Amniotic stem cell (primary cell): ENCODE results near the gene CDX1.

Source experiments
- DNase-seq: peaks from one replicate; lab custom pipeline; 2025; lab: John Stamatoyannopoulos, UW

Gene CDX1

DNA sequence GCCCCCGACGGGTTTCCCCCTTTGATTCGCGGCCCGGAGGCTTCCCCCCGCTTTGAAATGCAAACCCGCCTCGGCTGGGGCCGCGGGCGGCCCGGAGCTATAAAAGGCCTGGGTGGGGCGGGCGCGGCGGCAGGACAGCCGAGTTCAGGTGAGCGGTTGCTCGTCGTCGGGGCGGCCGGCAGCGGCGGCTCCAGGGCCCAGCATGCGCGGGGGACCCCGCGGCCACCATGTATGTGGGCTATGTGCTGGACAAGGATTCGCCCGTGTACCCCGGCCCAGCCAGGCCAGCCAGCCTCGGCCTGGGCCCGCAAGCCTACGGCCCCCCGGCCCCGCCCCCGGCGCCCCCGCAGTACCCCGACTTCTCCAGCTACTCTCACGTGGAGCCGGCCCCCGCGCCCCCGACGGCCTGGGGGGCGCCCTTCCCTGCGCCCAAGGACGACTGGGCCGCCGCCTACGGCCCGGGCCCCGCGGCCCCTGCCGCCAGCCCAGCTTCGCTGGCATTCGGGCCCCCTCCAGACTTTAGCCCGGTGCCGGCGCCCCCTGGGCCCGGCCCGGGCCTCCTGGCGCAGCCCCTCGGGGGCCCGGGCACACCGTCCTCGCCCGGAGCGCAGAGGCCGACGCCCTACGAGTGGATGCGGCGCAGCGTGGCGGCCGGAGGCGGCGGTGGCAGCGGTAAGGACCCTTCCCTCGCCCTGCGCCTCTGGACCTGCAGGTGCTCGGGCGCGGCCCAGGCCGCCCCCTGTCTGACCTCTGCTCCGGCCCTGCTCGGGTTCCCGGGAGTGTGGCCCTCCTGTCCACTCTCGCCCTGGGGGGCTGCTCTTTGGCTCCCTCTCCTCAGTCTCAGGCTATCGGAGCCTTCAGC, at the start of gene CDX1:
CDX1 (plus strand) TSS at position 129 of the 862 bp plus-strand sequence; CDS start at position 228, 99 bp downstream.
- DNase-seq = no peak

DNA sequence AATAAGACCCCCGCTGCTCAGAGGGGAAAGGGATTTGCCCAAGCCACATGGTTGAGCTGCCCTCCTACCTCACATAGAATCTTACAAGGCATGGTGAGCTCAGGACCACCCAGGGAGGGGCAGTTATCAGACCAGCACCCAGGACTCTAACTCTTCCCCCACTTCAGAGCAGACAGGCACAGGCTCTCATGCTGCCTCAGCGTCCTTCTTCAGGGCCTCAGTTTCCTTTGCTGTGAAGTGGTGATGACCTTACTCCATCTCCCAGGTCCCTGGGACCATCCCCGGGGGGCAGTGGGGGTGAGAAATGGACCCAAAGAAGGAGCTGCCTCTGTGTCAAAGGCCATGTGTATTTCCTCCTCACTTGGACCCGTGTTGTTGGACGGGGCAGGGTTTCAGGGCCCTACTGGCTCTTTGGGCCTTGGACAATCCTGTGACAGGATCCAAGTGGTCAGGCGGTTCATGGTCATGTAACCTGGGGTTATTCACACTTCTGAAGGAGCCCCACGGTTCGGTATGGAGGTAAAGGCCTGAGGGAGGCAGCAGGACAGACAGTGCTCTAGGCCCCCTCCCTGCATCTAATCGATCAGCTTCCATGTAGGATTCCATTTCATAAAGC, 48.5 kb upstream of the CDX1 start:
- DNase-seq = no peak

DNA sequence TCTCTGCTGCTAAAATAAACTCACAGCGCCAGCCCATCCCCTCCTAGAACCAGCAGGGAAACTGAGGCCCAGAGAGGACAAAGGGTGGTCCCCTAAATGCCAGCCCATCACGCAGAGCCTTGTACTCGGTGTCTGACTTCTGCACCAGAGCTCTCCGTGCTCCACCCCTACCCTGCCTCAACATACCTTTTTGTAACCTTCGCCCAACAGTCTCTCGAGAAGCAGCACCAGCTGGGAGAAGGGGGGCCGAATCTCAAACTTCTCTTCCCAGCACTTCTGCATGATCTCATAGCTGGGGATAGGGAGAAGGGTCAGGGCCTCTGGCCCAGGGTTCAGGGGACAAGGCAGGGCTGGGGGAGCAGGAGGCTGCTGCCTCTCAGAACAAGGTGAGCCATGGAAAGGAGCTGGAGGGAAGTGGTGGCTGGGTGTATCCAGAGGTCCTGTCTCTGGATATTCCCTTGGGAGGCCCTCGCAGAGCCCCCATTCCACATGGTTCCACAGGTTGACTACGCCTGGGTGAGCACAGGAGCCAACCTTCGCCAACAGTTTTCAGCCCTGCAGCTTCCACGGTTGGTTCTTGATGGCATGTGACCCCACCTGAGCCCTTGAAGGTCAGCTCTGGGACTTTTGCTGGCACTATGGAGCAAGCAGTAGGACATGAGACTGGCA, 47.9 kb upstream of the CDX1 start:
- no peak for DNase-seq

DNA sequence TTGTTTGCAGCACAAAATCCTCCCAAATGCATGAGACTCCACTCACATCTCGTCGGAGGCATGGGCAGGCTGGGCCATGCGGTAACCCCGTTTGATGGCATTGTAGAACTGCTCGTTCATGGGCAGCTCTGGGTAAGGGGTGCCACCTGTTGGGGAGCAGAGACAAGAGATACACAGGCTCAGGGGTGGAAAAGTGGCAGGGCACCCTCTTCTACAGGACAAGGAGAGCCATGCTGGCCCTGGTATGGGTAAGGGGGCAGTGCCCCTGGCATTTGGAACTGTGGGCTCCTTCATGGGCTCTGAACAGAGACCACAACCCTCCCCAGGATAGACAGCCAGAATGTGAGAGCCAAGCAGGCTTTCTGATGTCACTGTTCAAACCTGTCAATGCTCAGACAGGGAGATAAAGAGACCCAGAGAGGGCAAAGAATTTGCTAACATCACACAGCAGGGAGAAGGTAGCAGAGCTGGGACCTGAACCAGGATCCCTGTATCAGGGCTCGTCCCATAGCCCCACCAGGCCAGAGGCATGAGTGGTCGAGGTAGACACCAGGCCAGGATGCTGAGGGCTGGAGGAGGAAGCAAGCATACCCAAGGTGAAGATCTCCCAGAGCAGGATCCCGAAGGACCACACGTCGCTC, 47.0 kb upstream of the CDX1 start:
- no peak for DNase-seq

DNA sequence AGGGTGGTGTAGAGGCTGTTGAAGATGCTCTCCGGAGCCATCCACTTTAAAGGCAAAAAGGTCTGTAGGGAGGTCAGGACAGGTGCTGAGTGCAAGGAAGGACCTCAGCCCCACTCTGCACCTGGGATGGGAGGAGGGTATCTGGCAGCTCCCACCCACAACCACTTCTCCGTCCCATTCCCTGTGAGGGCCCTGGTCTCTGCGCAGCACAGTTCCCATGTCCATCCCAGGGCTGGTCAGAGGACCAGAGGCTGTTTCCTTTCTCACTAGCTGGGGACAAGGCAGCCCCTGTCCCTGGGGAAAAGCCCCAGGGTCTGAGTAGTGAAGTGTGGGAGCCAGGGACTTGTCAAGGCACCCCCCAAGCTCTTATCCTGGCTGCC, 46.5 kb upstream of the CDX1 start:
- no peak for DNase-seq

DNA sequence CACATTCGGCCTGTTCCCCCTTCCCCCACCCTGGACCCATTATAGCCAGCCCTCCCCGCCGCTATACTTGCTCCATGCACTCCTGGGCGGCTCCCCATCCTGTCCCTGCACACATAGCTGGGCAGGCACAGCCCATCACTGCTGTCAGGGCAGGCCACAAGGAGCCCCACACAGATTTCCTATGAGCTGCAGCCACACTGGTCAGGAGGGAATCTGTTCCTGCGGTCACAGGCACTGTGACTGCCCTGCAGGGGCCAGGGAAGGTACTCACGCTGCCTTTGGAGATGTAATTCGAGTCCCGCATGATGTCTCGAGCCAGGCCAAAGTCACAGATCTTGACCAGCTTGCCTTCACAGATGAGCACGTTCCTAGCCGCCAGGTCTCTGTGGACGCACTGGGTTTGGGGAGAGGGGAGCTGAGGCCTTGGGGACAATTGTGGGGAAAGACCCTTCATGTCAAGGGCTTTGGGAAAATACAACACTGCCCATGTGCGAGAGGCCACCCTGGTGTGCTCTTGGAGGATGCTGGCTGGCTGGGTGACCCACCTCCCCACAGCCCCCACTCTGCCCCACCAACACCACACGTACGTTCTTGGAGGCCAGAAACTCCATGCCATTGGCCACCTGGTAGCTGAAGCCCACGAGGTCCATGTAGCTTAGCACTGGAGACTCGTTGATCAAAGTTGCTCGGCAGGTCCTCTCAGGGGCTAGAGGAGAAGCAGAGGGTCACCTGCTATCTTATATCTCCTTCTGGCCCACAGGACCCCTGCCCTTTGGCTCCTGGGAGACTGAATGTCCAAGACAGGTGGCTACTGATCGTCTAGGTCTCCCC, 45.7 kb upstream of the CDX1 start:
- DNase-seq = no peak

DNA sequence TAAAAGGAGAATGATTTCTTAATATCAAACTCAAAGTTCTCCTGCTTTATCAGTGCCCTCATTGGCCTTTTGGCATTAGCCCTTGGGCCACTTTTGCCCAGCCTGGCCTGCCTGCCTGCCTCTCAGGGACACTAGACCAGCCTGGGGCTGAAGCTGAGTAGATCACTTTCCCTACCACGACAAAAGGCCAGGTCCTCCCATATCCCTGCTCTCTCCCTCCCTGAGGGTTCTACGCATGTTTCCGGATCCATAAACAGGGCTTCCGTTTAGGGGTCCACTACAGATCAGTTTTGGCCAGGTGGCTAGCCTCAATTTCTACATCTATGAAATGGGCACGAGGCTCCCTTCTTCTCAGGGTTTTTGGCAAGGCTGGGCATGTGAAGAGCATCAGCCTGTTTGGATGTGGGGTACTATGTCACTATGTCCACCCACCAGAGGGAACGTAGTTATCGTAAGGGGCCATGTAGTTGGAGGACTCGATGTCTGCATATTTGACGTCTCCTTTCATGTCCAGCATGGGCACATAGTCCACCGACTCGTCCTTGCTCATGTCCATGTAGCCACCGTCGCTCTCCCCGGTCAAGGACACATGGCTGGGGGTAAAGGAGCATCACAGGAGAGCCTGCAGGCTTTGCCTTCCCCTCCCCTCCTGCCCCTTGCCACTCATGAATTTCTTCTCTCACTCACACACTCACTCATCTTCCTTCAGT, 45.0 kb upstream of the CDX1 start:
- DNase-seq = no peak

DNA sequence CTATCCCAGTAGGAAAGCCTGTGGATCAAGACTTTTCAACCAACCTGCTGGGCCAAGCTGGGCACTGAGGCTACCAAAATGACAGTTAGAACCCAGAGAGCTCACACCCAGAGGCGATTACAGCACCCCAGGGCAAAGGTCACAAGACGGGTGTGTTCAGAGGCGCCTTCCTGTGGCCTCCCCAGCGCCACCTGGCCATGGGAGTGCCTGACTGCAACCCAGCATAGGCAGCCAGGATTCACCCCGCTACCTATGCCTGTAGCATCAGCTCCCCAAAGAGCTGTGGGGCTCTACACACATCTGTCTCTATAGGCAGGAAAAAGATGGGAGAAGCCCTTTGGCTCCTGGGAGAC, 44.4 kb upstream of the CDX1 start:
- DNase-seq = no peak

DNA sequence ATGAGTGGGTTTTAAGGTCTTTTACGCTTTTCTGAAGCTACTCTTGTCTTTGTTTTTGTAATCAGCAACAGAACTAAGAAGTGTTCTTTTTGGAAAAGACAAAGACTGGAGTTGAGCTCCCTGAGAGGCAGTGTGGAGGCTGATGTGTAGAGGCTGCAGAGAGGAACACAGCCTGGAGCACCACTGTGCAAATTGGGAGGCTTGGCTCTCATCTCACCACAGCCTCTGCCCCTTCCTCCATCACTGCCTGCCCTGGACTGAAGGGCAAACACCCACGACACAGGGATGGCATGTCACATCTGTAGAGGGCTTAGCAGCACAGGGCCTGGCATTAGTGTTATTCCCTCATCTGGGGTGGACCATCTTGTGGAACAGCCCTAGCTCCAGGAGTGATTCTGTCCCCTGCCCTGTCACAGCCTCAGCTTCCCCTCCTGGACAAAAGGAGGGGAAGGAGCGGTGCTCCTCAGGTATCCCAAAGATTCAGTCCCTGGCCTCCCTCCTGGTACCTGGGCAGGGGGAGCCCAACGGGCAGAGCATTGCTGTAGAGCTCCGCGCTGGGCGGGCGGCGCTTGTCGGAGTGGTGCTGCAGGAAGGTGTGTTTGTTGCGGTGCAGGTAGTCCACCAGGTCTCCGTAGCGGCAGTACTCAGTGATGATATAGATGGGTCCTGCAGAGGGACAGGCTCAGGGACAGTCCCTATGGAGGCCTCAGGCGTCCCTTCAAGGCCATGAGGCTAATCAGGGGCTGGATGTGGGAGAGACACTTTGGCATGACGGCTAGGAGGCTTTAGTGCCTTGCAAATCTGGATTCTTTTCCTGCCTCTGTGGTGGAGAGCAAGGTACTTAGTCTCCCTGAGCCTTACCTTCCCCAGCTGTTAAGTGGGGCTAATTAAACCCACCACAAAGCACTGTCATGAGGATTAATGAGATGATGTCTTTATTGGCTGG, 43.8 kb upstream of the CDX1 start:
- DNase-seq = no peak

DNA sequence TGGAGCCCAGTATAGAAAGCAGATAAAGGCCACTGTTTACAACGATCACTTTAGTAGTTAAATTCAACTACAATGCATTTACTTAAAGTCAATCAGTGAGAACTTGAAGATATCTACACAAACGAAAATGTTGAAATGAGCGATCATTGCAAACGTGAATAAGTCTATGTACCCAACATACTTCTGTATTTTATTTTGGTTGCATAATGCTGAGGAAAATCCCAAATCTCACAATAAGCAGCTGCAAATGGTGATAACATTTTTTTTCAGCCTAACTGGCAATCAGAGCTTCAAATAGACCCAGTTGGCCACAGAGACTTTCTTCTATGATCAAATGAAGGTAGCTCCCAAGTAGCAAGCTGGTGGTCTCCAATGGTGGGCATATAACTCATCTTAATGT, 43.0 kb upstream of the CDX1 start:
- DNase-seq = no peak

DNA sequence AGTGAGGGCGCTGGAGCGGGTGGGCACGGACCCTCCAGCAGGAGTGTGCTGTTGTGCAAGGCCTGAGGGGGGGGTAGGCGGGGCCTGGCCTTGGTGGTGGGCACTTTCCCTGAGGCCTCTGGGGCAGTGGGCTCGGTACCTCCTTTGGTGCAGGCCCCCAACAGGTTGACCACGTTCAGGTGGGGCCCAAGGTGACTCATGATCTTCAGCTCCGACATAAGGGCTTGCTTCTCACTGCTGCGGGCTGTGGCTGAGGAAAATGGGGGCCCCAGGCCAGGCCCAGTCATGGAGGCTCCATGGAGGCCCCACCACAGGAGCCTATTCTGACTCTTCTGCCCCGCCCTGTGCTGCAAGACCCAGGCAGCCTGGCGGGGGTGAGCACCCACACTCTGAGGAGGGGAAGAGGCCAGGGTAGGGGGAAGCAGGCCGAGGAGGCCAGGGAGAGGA, 42.4 kb upstream of the CDX1 start:
- no peak for DNase-seq

DNA sequence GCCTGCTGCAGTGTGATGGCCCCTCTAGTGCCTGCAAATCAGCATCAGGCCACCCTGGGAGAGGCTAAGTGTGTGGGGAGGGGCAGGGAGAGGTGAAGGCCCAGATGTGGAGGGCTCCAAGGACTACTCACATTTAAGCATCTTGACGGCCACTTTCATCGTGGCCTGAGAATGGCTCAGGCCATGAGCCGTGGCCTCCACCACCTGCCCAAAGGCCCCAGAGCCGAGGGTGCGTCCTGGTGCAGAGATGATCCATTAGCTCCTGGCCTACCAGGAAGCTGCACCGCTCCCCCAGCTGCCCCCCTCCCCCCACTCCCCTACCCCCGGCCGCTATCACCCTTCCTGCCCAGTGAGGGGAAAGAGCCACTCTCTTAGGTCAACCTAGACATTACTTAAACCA, 42.0 kb upstream of the CDX1 start:
- no peak for DNase-seq

DNA sequence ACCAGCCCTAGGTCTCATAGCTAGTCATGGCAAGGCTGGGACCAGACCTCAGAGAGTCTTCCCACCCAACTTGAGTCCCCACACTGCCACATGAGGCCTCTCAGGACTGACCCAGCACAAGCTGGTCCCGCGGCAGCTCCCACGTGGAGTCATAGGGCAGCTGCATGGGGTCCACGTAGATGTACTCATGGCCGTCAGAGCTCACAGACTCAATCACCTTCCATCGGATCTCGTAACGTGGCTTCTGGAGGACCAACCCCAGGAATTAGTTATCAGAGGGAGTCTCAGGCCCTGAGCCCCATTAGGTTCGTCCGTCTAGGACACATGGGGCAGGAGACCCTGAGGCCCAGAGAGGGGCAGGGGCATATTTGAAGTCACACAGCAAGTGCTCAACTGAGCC, 41.2 kb upstream of the CDX1 start:
- DNase-seq = no peak

DNA sequence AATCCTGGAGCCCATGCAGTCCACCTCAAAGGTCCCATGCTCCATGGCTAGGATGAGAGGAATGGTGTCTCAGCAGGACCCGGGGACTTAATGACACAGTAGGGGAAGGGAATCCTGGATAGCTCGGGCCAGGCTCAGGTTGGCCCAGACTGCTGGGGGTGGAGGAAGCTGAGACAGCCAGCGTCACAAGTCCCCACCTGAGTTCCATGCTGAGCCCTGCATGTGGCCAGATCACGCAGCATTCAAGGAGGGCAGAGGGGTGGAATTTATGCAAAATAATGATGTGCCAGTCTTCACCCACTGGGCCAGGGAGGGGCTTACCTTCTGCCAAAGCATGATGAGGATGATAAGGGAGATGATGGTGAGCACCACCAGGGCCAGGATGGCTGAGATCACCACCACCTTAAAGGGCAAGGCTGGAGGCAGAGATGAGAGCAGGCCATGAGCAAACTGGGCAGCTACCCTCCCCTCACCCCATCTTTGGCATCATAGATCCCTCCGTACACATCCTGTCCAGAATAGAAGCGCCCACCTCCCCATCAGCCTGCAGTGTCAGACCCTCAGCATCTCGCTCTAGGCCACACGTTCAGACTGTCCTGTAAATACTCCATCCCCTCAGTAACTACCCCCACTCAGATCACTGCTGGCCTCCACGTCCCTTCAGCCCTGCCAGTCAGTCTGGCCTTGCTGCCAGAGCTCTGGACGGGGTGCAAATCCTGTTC, 40.2 kb upstream of the CDX1 start:
- DNase-seq = no peak

DNA sequence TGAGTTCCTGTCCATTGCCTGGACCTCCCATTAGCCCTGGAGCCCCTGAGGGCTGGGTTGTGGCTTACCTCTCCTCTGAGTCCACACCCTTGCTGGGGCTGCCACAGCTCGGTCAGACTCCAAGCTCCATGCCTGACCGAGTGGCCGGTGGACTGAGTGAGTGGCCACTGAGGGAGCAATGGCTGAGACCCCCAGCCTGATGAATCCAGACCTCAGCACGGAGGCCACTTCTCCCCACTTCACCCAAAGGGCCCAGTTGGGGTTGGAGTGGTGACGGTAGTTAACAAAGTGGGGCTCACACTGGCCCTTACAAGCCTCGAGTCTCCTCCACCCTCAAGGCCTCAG, 39.7 kb upstream of the CDX1 start:
- DNase-seq = no peak

DNA sequence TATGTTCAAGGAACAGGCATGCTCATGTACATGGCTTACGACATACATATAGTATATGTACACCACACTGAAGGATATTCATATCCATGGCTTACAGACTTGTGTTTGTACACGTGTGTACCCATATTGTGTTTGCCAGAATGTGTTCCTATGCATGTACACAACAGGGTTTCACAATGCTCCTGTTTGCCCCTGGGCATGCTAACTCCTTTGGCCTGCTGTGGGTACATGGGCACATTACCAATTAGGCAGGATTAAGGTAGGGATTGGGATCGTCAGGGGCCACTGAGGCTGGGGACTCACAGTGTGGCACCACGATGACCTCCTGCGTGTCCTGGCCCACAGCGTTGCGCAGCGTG, 37.1 kb upstream of the CDX1 start:
- DNase-seq = no peak

DNA sequence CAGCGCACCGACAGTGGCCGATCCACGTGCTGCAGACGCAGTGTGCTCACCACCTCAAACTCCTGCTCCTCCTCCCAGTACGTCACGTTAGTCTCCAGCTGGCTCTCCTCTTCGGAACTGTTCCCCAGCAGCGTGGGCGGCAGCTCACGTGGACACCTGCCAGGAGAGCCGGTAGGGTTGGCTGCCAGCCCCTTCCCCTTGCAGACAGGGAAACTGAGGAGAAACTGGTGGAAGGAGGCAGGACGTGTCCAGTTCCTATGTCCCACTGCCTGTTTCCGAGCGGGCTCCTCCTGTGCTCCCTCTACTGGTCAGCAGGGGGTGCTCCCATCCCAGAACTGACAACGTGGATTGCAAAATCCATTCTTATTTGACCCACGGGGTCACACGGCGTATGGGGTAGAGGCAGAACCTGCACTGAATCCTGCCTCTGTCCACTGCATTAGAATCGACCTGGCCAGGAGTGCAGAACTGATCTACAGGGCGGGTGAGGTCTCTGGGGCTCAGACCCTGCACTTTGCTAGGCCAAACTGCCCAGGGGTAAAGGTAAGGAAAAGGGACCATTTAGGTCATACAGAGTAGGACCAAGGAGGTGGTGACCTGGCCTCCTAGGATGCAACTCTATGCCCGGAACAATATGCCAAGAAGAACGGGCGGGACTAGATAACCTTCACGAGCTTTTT, 36.6 kb upstream of the CDX1 start:
- DNase-seq = no peak

DNA sequence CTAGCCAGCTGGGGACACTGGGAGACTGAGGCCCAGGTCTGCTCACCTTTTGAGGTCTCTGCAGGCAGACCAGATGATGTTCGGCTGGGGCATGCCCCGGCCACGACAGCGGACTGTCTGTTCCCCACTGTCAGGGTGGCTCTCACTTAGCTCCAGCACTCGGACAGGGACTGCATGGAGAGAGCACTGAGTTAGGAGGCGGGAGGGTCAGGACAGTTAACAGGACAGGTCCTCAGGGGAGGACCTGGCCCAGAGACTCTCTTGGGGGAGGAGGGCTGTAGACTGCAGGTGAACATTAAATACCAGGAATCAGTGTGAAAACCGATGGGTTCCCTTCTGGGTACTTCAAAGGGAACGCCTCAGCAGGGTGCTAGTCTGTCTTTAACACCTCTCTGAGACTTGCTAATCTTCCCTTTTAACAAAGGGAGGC, 36.1 kb upstream of the CDX1 start:
- DNase-seq = no peak

DNA sequence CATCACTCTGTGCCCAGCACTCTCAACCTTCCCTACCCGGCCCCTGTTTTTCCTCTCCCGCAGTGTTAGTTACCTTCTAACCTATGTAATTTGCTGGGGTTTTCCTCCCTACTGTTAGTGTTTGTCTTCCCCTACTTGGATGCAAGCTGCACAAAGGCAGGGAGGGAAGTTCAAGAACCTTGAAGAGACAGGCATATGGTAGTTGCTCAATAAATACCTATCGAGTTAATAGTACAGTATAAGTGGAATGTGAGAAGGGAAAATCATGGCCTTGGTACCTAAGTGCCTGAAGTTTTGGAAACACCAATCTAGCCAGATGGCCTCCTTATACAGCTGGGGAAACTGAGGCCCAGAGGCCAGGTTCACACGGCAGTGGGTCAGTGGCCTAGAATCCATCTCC, 35.1 kb upstream of the CDX1 start:
- DNase-seq = no peak
